Mucosa of stomach (tissue), 1 donor: ENCODE measurements around the gene PLCL1.
"Not testable (repeated sequence)": the region's sequence is repeated elsewhere in the genome, so short reads cannot be mapped to it uniquely, and the experiment has no call there.

ENCODE experiments used
- H3K27me3 ChIP-seq: one replicate; pipeline ENCODE4 v1.7.0; 2013; ENCODE audit warnings: mild to moderate bottlenecking, low read length; ENCODE audit not compliant: control insufficient read depth, insufficient read depth
- H3K36me3 ChIP-seq: one replicate; pipeline ENCODE4 v1.7.0; 2013; ENCODE audit warnings: low read length; ENCODE audit not compliant: control insufficient read depth, insufficient read depth
- H3K4me1 ChIP-seq: one replicate; pipeline ENCODE4 v1.7.0; 2013; ENCODE audit warnings: mild to moderate bottlenecking, low read length; ENCODE audit not compliant: control insufficient read depth, insufficient read depth
- H3K4me3 ChIP-seq: one replicate; pipeline ENCODE4 v1.7.0; 2013; ENCODE audit warnings: low read length
- H3K9ac ChIP-seq: one replicate; pipeline ENCODE4 v1.7.0; 2013; ENCODE audit warnings: mild to moderate bottlenecking, low read length, moderate library complexity
- H3K9me3 ChIP-seq: one replicate; pipeline ENCODE4 v1.7.0; 2013; ENCODE audit warnings: mild to moderate bottlenecking, low read length, moderate library complexity; ENCODE audit not compliant: control insufficient read depth
- donor health status: Pancreatic carcinoma.

Gene PLCL1

DNA sequence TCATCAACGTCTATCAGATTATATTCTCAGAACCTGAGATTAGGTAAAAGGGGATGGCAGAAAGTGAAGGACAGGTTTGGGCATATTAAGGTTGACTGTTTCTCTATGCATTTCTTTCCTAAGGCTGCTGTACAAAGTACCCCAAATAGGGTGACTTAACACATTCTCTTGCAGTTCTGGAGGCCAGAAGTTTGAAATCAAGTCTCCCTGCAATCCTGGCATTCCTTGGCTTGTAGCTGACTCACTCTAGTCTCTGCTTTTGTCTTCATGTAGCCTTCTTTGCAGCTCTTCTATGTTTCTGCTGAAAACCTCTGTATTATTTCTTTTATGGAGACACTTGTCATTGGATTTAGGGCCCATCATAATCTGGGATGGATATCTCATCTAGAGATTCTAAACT is 364.3 kb downstream of the PLCL1 start:
- Histone ChIP-seq H3K27me3 (no peaks in the 10 kb centered on the region), H3K4me1 (no peaks in the 10 kb centered on the region), H3K9ac (no peak overlapping the region), H3K36me3 (no peaks in the 10 kb centered on the region), H3K4me3 (no peak overlapping the region), H3K9me3 (no peaks in the 10 kb centered on the region)

DNA sequence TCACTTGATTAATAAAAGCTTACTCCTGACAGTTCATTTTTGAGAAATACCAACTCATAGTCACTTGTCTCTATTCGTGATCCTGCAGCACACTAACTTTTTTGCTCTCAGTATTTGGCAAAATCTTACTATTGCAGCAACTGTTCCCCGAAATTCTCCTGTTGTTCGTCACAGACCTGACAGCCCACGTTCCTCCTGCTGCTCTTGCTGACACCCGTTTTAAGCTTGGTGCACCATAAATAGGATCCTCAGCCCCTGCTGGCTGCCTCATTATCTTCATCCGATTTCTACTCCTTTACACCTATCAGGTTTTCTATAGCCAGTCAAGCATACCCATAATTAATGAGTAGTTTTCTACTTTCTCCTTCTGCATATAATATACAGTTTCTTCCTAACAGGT is 368.8 kb downstream of the PLCL1 start:
- Histone ChIP-seq H3K9ac (no peak overlapping the region), H3K9me3 (no peaks in the 10 kb centered on the region), H3K4me1 (no peaks in the 10 kb centered on the region), H3K4me3 (no peak overlapping the region), H3K36me3 (no peaks in the 10 kb centered on the region), H3K27me3 (no peaks in the 10 kb centered on the region)

DNA sequence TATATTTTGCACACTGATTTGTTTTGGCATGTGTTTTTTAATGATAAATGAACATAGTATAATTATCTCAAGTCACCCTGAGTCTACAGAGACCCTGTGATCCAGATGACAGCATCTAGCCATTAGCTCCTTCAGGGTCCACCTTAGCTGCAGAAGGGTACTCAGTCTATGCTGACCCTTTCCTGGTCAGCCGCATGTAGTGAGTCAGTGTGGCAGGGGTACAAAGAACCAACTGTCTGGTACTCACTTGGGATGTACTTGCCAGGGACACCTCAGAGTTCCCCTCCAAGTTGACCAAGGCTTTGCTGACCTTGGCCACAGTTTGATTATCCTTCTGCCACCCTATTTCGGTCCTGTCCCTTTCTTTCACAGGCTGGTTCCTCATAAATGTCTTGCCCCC is 369.5 kb downstream of the PLCL1 start:
- Histone ChIP-seq H3K36me3 (no peaks in the 10 kb centered on the region), H3K27me3 (no peaks in the 10 kb centered on the region), H3K9me3 (no peaks in the 10 kb centered on the region), H3K9ac (no peak overlapping the region), H3K4me1 (no peaks in the 10 kb centered on the region), H3K4me3 (no peak overlapping the region)

DNA sequence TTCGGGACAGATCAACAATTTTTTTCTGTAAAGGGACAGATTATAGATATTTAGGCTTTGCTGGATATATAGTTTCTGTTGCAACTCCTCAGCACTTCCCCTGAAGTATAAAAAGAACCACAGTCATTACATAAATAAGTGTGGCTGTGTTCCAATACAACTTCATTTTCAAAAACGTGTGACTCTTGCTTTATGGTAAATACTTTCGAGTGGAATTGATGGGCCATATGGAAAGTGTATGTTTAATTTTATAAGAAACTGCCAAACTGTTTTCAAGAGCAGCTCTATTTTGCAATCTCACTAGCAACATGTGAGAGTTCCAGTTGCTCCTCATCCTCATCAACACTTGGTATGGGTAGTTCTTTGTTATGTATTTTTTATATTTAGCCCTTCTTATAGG is 370.9 kb downstream of the PLCL1 start:
- Histone ChIP-seq H3K9ac (no peak overlapping the region), H3K27me3 (no peaks in the 10 kb centered on the region), H3K4me1 (no peaks in the 10 kb centered on the region), H3K9me3 (no peaks in the 10 kb centered on the region), H3K4me3 (no peak overlapping the region), H3K36me3 (no peaks in the 10 kb centered on the region)

DNA sequence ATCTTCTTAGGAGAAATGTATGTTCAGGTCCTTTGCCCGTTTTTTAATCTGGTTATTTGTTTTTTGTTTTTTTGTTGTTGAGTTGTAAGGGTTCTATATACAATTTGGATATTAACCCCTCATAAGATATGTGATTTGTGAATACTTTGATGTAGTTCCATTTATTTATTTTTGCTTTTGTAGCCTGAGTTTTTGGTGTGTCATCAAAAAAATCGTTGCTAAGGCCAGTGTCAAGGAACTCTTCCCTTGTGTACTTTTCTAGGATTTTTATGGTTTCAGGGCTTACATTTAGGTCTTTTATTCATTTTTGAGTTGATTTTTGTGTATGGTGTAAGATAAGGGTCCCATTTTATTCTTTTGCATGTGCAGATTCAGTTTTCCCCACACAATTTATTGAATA is 372.6 kb downstream of the PLCL1 start:
- no peaks in the 10 kb centered on the region for H3K9me3 ChIP-seq
- H3K4me3 ChIP-seq, result no peak overlapping the region
- no peaks in the 10 kb centered on the region for H3K4me1 ChIP-seq
- no peaks in the 10 kb centered on the region for H3K27me3 ChIP-seq
- H3K36me3 ChIP-seq, result no peaks in the 10 kb centered on the region
- no peak overlapping the region for H3K9ac ChIP-seq

DNA sequence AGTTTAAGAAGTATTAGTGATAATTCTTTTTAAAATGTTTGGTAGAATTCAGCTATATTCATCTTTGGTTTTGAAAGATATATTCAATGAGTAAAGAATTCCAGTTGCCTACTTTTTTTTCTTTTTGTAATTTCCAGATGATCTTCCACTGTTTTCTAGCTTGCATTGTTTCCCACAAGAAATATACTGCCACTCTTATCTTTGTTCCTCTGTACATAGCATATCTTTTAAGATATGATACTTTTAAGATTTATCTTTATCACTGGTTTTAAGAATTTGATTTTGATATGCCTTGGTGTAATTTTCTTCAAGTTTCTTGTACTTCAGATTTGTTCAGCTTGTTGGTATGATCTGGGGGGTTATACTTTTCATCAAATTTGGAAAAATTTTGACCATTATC is 374.4 kb downstream of the PLCL1 start:
- Histone ChIP-seq H3K4me3 (no peak overlapping the region), H3K9me3 (no peaks in the 10 kb centered on the region), H3K27me3 (no peaks in the 10 kb centered on the region), H3K4me1 (no peaks in the 10 kb centered on the region), H3K36me3 (no peaks in the 10 kb centered on the region), H3K9ac (no peak overlapping the region)

DNA sequence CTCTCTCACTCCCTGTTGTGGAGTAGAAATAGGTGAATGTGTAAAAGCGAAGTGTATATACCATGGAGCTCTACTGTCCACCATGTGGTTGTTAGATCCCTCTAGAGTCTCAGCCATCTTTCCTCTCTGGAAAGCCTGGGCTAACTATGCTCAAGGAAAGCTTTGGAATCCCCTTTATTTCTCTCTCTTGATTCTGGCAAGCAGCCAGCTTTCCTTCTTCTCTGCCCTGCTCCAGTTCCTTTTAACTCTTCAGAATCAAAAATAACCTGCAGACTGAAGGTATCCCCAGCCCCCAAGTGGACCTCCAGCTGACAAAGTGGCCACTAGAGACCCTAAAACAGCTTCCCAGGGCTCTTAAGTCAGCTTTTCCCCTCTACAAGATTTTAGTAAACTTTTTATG is 381.9 kb downstream of the PLCL1 start:
- Histone ChIP-seq H3K36me3 (no peaks in the 10 kb centered on the region), H3K4me3 (no peak overlapping the region), H3K27me3 (no peaks in the 10 kb centered on the region), H3K4me1 (no peaks in the 10 kb centered on the region), H3K9me3 (no peaks in the 10 kb centered on the region), H3K9ac (no peak overlapping the region)

DNA sequence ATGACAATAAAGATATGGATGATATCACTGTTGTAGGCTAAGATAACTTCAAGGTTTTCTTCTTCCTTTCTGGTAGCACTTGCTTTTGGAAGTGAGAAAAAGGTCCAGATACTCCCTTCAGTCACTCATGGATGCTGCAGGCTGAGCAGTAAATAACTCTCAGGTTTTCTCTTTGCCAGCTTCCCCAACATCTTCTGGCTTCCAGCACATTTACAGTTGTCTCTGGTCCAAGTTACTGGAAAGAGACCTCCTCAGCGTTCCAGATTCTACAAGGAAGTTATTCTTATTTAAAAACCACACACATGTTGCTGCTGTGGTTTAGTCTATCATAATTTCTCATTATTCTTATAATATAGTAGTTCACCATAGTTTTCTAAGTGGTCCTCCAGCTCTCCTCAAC is 383.4 kb downstream of the PLCL1 start:
- H3K4me3 ChIP-seq, result no peak overlapping the region
- H3K9ac ChIP-seq, result no peak overlapping the region
- H3K9me3 ChIP-seq, result no peaks in the 10 kb centered on the region
- no peaks in the 10 kb centered on the region for H3K27me3 ChIP-seq
- no peaks in the 10 kb centered on the region for H3K36me3 ChIP-seq
- H3K4me1 ChIP-seq, result no peaks in the 10 kb centered on the region

DNA sequence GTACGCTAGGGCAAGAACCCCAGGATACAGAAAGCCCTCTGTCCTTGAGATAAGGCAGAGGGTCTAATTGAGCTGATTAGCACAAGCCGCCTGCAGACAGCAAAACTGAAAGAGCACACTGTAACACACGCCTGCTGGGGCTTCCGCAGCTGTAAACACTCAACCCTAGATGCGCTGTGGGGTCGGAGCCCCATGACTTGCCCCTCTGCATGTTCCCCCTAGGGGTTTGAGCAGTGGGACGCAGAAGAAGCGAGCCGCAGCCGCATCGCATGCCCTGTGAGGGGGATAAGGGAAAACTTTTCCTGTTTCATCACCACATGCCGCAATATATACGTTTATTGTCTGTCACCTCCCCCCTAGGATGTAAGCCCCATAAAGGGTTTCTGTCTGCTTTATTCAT is 384.6 kb downstream of the PLCL1 start:
- no peaks in the 10 kb centered on the region for H3K27me3 ChIP-seq
- H3K36me3 ChIP-seq, result no peaks in the 10 kb centered on the region
- no peak overlapping the region for H3K4me3 ChIP-seq
- H3K9ac ChIP-seq, result no peak overlapping the region
- no peaks in the 10 kb centered on the region for H3K9me3 ChIP-seq
- H3K4me1 ChIP-seq, result no peaks in the 10 kb centered on the region

DNA sequence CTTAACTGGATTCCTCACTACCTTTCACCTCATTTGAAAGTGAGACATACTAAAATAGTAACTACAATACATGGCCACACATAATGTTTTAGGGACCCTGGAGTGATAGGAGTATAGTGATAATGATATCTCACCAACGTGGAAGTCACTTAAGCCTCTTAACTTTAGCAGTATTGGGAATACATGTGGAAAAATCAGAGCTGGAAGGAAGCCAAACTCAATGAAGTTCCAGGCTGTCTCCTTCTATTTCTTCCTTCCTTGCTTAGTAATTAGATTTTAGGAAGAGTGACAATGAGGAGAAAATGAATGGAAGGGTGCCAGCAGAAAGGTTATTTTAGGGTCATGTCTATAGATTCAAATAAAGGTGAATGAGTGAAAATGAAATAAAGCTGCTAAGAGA is 387.3 kb downstream of the PLCL1 start:
- no peak overlapping the region for H3K4me3 ChIP-seq
- H3K9ac ChIP-seq, result no peak overlapping the region
- H3K9me3 ChIP-seq, result no peaks in the 10 kb centered on the region
- H3K36me3 ChIP-seq, result no peaks in the 10 kb centered on the region
- H3K4me1 ChIP-seq, result no peaks in the 10 kb centered on the region
- H3K27me3 ChIP-seq, result no peaks in the 10 kb centered on the region

DNA sequence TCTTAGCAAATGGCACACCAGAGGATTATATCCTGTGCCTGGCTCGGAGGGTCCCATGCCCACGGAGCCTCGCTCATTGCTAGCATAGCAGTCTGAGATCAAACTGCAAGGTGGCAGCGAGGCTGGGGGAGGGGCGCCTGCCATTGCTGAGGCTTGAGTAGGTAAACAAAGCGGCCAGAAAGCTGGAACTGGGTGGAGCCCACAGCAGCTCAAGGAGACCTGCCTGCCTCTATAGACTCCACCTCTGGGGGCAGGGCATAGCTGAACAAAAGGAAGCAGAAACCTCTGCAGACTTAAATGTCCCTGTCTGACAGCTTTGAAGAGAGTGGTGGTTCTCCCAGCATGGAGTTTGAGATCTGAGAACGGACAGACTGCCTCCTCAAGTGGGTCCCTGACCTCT is 392.2 kb downstream of the PLCL1 start:
- H3K9me3 ChIP-seq, H3K36me3 ChIP-seq: not testable (repeated sequence)

More for the DNA sequence above, 392.2 kb downstream of the PLCL1 start:
- H3K4me3 ChIP-seq, H3K27me3 ChIP-seq, H3K9ac ChIP-seq, H3K4me1 ChIP-seq: not testable (repeated sequence)
